Endodermal cell (in vitro differentiated cells): ENCODE measurements around the gene GRK1. TPM values are rescaled to one million over a fixed set of nuclear protein-coding genes. Genes with fewer than 3 reads are reported as not detected.

Experiments
- DNase-seq: peaks from one replicate; pipeline ENCODE4 v3.0.0-alpha.2; 2017
- H3K27ac ChIP-seq: 2 replicates; pipeline ENCODE4 v1.5.1; 2013; ENCODE audit warnings: mild to moderate bottlenecking, low read depth, low read length, moderate library complexity
- H3K27me3 ChIP-seq: 2 replicates; pipeline ENCODE4 v1.6.1; 2013; ENCODE audit warnings: mild to moderate bottlenecking, low read length, moderate library complexity; ENCODE audit not compliant: insufficient read depth, control insufficient read depth, poor library complexity, severe bottlenecking
- H3K36me3 ChIP-seq: 2 replicates; pipeline ENCODE4 v1.7.0; 2013; ENCODE audit warnings: mild to moderate bottlenecking, low read length, moderate library complexity; ENCODE audit not compliant: control insufficient read depth, insufficient read depth
- H3K4me1 ChIP-seq: one replicate; pipeline ENCODE4 v1.7.0; 2013; ENCODE audit warnings: low read length; ENCODE audit not compliant: control insufficient read depth, insufficient read depth
- H3K4me3 ChIP-seq: 2 replicates; pipeline ENCODE4 v1.5.1; 2013; ENCODE audit warnings: mild to moderate bottlenecking, low read length, moderate library complexity
- H3K9ac ChIP-seq: 2 replicates; pipeline ENCODE4 v1.6.1; 2013; ENCODE audit warnings: mild to moderate bottlenecking, low read length, moderate library complexity; ENCODE audit not compliant: poor library complexity, severe bottlenecking; ENCODE audit errors: extremely low read depth
- H3K9me3 ChIP-seq: 2 replicates; pipeline ENCODE4 v1.6.1; 2013; ENCODE audit warnings: mild to moderate bottlenecking, low read length, moderate library complexity; ENCODE audit not compliant: control insufficient read depth
- H3K27ac Mint-ChIP-seq: 2 replicates; pipeline ENCODE4 v1.8.0; 2020; ENCODE audit warnings: mixed read lengths
- H3K27me3 Mint-ChIP-seq: 2 replicates; pipeline ENCODE4 v1.8.0; 2021; ENCODE audit warnings: mild to moderate bottlenecking, mixed read lengths; ENCODE audit not compliant: insufficient read depth
- H3K36me3 Mint-ChIP-seq: 2 replicates; pipeline ENCODE4 v1.8.0; 2020; ENCODE audit warnings: low read depth, mixed read lengths
- H3K4me1 Mint-ChIP-seq: 2 replicates; pipeline ENCODE4 v1.8.0; 2020; ENCODE audit warnings: mixed read lengths
- H3K4me3 Mint-ChIP-seq: 2 replicates; pipeline ENCODE4 v1.8.0; 2020; ENCODE audit warnings: mild to moderate bottlenecking, moderate library complexity, mixed read lengths
- H3K9me3 Mint-ChIP-seq: 2 replicates; pipeline ENCODE4 v1.8.0; 2020; ENCODE audit warnings: mild to moderate bottlenecking, mixed read lengths
- CTCF ChIP-seq: fragments of 200-600 bp; sonication (generic); conservative IDR thresholded peaks from 2 replicates; pipeline ENCODE4 v1.5.0; 2021; ENCODE audit warnings: antibody characterized with exemption, mild to moderate bottlenecking
- WGBS, 2 experiments: methylation state at CpG; one replicate each; pipeline versions ENCODE4 v1.1.5 to v1.1.7; 2013; ENCODE audit warnings: missing lambda C conversion rate in 2 of 2, mixed read lengths in 1 of 2; ENCODE audit not compliant: insufficient coverage in 1 of 2, insufficient read length in 1 of 2; 5-methylcytosine and 5-hydroxymethylcytosine counted together
- total RNA-seq, 2 donors: library from RNA; stranded (reverse); fragmentation: NEBNext Ultra II Directional in 1 of 2; extraction: Animal tissue kit (Norgen Biotek cat#: 25700) in 1 of 2; gene quantifications; 2 replicates in 1 of 2; 3 replicates in 1 of 2; pipeline ENCODE4 v1.2.1, GENCODE V29; 2021

Gene GRK1
- total RNA-seq, 2 donors from 2014 or later, result 1.7 to 2.5 TPM

- no peaks in the 10 kb centered on the region for H3K9me3 ChIP-seq
- Mint-ChIP-seq H3K27ac (no peak overlapping the region), H3K4me1 (peaks cover 22% of the 10 kb centered on the region), H3K4me3 (no peak overlapping the region), H3K36me3 (no peaks in the 10 kb centered on the region), H3K27me3 (peaks cover 2% of the 10 kb centered on the region), H3K9me3 (no peaks in the 10 kb centered on the region)
- DNase-seq, result peak; percentile 37
- no peaks in the 10 kb centered on the region for H3K4me1 ChIP-seq
- 83 to 87% methylated on average over 12 to 13 of the region's 13 CpGs for WGBS, 2 experiments
- H3K36me3 ChIP-seq, result no peaks in the 10 kb centered on the region
- no peak overlapping the region for H3K27ac ChIP-seq
- no peak overlapping the region for H3K4me3 ChIP-seq
- H3K9ac ChIP-seq, result no peak overlapping the region
- H3K27me3 ChIP-seq, result no peaks in the 10 kb centered on the region
- TF ChIP-seq CTCF, result no peak
Observed at GRCh38 chr13:113669231-113669754, 2.3 kb downstream of the GRK1 start.

DNA sequence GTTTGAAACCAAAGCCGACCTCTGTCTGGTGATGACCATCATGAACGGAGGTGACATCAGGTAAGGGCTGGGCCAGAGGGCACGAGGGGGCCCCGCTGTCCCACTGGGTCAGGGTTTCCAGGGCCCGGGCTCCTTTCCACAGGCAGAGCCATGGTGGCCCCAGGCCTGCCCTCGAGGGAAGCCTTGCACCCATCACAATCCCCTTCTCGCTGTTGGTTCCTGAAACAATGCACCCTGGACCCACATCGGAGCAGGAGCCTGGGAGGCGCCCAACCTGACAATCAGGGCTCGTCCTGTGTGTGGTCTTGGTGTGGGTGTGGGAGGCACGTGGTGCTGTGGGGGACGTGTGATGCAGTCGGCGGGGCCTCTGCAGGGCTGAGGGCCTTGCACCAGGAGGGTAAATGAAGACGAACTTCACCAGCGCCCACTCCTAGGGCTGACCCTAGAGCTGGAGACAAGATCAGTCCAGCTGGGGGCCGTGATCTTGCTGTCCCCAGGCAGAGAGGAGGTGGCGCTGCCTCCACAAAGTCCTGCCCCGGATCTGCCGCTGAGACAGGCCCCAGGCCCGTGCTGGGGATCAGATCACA is 2.8 kb downstream of the GRK1 start:
- Mint-ChIP-seq H3K27ac (no peak overlapping the region), H3K4me3 (no peak overlapping the region), H3K4me1 (peaks cover 20% of the 10 kb centered on the region), H3K27me3 (peaks cover 2% of the 10 kb centered on the region), H3K9me3 (no peaks in the 10 kb centered on the region), H3K36me3 (no peaks in the 10 kb centered on the region)
- Histone ChIP-seq H3K4me1 (no peaks in the 10 kb centered on the region), H3K27ac (no peak overlapping the region), H3K36me3 (no peaks in the 10 kb centered on the region), H3K4me3 (no peak overlapping the region), H3K9me3 (no peaks in the 10 kb centered on the region), H3K9ac (no peak overlapping the region), H3K27me3 (no peaks in the 10 kb centered on the region)
- peak; percentile 52 for DNase-seq
- TF ChIP-seq CTCF, result no peak
- WGBS, 2 experiments, result 88 to 90% methylated on average over 14 to 21 of the region's 21 CpGs

DNA sequence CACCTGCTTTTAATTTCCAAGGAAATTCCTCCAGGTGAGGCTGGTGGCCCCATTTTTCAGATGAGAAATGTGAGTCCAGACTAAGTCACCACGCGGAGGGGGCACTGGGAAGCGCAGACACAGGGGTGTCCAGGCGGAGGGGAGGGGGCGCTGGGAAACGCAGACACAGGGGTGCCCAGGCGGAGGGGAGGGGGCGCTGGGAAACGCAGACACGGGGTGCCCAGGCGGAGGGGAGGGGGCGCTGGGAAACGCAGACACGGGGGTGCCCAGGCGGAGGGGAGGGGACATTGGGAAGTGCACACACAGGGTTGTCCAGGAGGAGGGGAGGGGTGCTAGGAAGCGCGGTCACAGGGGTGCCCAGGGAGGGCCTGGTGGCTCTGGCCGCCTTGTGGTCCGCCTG is 3.5 kb downstream of the GRK1 start:
- no peaks in the 10 kb centered on the region for H3K4me1 ChIP-seq
- Mint-ChIP-seq H3K36me3 (no peaks in the 10 kb centered on the region), H3K4me3 (no peak overlapping the region), H3K27me3 (peaks cover 2% of the 10 kb centered on the region), H3K27ac (no peak overlapping the region), H3K9me3 (no peaks in the 10 kb centered on the region), H3K4me1 (peaks cover 17% of the 10 kb centered on the region)
- H3K36me3 ChIP-seq, result no peaks in the 10 kb centered on the region
- H3K4me3 ChIP-seq, result no peak overlapping the region
- H3K9me3 ChIP-seq, result no peaks in the 10 kb centered on the region
- DNase-seq, result peak; percentile 32
- TF ChIP-seq CTCF, result no peak
- no peak overlapping the region for H3K9ac ChIP-seq
- H3K27ac ChIP-seq, result no peak overlapping the region
- WGBS, 2 experiments, result 93 to 96% methylated on average over 3 to 19 of the region's 19 CpGs
- no peaks in the 10 kb centered on the region for H3K27me3 ChIP-seq
